ENCODE results near the gene EVI2A. TPM values are rescaled to one million over a fixed set of nuclear protein-coding genes. Genes with fewer than 3 reads are reported as not detected.

EVI2A gene
- polyA plus RNA-seq, 1 donor (not counting 4 experiments of a cell fraction or from before 2014, with no cell fraction given): 0.12 TPM

DNA sequence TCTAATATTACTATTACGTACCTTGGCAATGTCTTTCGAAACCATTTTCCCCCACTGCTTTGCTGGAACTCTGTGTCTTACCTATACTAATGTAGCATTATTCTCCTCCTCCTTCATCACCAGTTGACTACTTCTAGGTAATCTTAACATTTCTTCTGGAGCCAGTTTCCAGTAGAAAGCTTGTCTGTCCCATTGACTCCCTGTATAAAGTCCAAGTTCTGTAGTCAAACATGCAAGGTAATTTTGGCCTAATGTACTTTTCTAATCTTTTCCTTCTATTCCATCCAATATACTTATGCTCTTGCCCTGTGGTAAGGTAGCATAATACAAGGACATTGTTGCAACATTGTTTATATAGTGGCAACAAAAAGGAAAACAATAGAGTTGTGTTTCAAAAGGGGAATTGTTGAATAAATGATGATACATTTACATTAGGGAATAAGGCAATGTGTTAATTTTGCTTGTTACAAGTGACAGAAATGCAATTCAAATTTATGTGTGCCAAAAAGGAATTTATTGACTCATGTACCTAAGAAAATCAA, 52.3 kb downstream of the EVI2A start:
- no peaks in the 10 kb centered on the region for H3K9me1 ChIP-seq (ENCODE audit: control insufficient read depth, extremely low read depth, insufficient read depth, low read length)
- H4K20me1 ChIP-seq (ENCODE audit: control insufficient read depth, extremely low read depth, insufficient read depth, low read length): no peaks in the 10 kb centered on the region
- no peaks in the 10 kb centered on the region for H3K9me3 ChIP-seq (ENCODE audit: control insufficient read depth, low read depth, low read length)
- no peak overlapping the region for H3K4me3 ChIP-seq (ENCODE audit: control insufficient read depth in 2 of 3, extremely low read depth in 1 of 3, insufficient read depth in 2 of 3, low read depth in 1 of 3, low read length in 3 of 3)
- peak overlapping the region; percentile 16 for H3K27ac ChIP-seq (ENCODE audit: control insufficient read depth, insufficient read depth, low read length)
- H3K27me3 ChIP-seq (ENCODE audit: control insufficient read depth, extremely low read depth, insufficient read depth, low read length): no peaks in the 10 kb centered on the region
- H3K36me3 ChIP-seq (ENCODE audit: control insufficient read depth in 2 of 2, extremely low read depth in 1 of 2, insufficient read depth in 2 of 2, low read length in 2 of 2): peaks cover 6 to 11% of the 10 kb centered on the region in 2 experiments
- DNase-seq (ENCODE audit: low read depth, low spot score) (no peak), FAIRE-seq (no peak)
- peak overlapping the region; percentile 58 for H3K4me2 ChIP-seq (ENCODE audit: control insufficient read depth, extremely low read depth, insufficient read depth, low read depth, low read length)
- no peak overlapping the region for H2AFZ ChIP-seq (ENCODE audit: control insufficient read depth, low read length)
- peaks cover 26% of the 10 kb centered on the region for H3K4me1 ChIP-seq (ENCODE audit: control insufficient read depth, extremely low read depth, insufficient read depth, low read length)
- no peak for TF ChIP-seq CTCF (optimal IDR thresholded peaks at IDR 0.05 in 1 of 3, IDR thresholded peaks at IDR 0.05 in 1 of 3, conservative IDR thresholded peaks at IDR 0.05 in 1 of 3; ENCODE audit: extremely low read depth in 1 of 3, insufficient read depth in 2 of 3, low read length in 3 of 3)
- TF ChIP-seq EZH2 (IDR thresholded peaks at IDR 0.05; ENCODE audit: low read length): no peak
- H3K9ac ChIP-seq (ENCODE audit: control insufficient read depth, extremely low read depth, insufficient read depth, low read length): no peak overlapping the region
- H3K79me2 ChIP-seq (ENCODE audit: control insufficient read depth, insufficient read depth, low read length): no peaks in the 10 kb centered on the region
- dilution Hi-C loops (cut with MboI; ENCODE audit: extremely low pct_ligation_motif_present, low sequenced_read_pairs): no loop called here

Other genes with a start within 250 kb of the EVI2A start
- gene NF1, start 226.6 kb downstream of the EVI2A start, polyA plus RNA-seq: 20.3 to 29.6 TPM (median 26.7 TPM) in 3 replicates
- gene OMG, start 24.4 kb downstream of the EVI2A start, polyA plus RNA-seq: not detected in 3 replicates
- gene EVI2B, start 7.6 kb downstream of the EVI2A start, polyA plus RNA-seq: 0.32 to 1.1 TPM (median 0.80 TPM) in 3 replicates
- gene RAB11FIP4, start 70.1 kb upstream of the EVI2A start, polyA plus RNA-seq: 9.1 to 9.3 TPM (median 9.2 TPM) in 3 replicates

Measured in keratinocyte (primary cell).